ENCODE results near the gene SLC25A21.

GRCh38 chr14:36939265-36939664 lies 233.1 kb downstream of the SLC25A21 start:
- TF ChIP-seq, protein P1, sequence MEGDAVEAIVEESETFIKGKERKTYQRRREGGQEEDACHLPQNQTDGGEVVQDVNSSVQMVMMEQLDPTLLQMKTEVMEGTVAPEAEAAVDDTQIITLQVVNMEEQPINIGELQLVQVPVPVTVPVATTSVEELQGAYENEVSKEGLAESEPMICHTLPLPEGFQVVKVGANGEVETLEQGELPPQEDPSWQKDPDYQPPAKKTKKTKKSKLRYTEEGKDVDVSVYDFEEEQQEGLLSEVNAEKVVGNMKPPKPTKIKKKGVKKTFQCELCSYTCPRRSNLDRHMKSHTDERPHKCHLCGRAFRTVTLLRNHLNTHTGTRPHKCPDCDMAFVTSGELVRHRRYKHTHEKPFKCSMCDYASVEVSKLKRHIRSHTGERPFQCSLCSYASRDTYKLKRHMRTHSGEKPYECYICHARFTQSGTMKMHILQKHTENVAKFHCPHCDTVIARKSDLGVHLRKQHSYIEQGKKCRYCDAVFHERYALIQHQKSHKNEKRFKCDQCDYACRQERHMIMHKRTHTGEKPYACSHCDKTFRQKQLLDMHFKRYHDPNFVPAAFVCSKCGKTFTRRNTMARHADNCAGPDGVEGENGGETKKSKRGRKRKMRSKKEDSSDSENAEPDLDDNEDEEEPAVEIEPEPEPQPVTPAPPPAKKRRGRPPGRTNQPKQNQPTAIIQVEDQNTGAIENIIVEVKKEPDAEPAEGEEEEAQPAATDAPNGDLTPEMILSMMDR (IDR thresholded peaks at IDR 0.05), result no peak
- no peak for TF ChIP-seq POLR2AphosphoS5 (IDR thresholded peaks at IDR 0.05; ENCODE audit: low read depth, low read length)
- TF ChIP-seq TCF7L2 (IDR thresholded peaks at IDR 0.05; ENCODE audit: low read depth, low read length), result no peak
